Fibroblast of the aortic adventitia (primary cell): ENCODE measurements around the gene MT1F. TPM values are rescaled to one million over a fixed set of nuclear protein-coding genes. Genes with fewer than 3 reads are reported as not detected.

Experiments used
- DNase-seq: peaks from one replicate; pipeline ENCODE4 v3.0.0-alpha.2; 2010; ENCODE audit warnings: low read depth
- H3K4me3 ChIP-seq: 2 replicates; pipeline ENCODE4 v1.5.1; 2011; ENCODE audit warnings: low read depth, mild to moderate bottlenecking, control low read depth, low read length, moderate library complexity
- total RNA-seq: library from RNA; depleted of rRNA; stranded (reverse); fragments of >200 nt; gene quantifications from 2 replicates; pipeline ENCODE4 v1.2.3, GENCODE V29; 2012; ENCODE audit warnings: low replicate concordance
- TF ChIP-seq, protein P1 (sequence below): IDR thresholded peaks from 2 replicates; pipeline ENCODE4 v1.5.1; 2011; ENCODE audit warnings: mild to moderate bottlenecking, low read length, control low read depth, inconsistent platforms; ENCODE audit not compliant: insufficient read depth

Gene MT1F
- total RNA-seq, 1 donor: 0.18 TPM

DNA sequence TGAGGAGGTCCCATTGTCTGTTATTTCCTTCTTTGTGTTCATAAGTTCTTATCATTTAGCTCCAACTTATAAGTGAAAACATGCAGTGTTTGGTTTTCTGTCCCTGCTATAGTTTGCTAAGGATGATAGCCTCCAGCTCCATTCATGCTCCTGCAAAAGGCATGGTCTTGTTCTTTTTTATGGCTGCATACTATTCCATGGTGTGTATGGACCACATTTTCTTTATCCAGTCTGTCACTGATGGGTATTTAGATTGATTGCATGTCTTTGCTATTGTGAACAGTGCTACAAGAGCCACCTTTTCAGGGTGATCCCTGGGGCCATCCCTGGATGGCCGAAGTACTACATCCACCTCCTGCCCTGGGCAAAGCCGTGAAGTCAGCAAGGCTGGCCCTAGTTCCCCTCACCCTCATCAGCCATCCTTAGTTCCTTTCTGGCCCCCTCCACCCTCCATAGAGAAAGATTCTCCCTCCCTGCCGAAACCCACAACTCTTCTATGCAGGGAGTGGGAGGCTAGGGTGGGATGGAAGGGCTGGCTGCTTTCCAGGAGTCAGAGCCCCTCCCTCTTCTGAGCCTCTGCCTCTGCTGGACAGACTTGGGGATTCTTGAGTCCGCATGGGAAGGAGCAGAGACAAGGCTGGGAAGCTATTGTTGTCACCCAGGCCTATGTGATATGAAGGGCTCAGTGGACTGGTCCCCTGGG lies 32.8 kb downstream of the MT1F start:
- TF ChIP-seq, protein P1, sequence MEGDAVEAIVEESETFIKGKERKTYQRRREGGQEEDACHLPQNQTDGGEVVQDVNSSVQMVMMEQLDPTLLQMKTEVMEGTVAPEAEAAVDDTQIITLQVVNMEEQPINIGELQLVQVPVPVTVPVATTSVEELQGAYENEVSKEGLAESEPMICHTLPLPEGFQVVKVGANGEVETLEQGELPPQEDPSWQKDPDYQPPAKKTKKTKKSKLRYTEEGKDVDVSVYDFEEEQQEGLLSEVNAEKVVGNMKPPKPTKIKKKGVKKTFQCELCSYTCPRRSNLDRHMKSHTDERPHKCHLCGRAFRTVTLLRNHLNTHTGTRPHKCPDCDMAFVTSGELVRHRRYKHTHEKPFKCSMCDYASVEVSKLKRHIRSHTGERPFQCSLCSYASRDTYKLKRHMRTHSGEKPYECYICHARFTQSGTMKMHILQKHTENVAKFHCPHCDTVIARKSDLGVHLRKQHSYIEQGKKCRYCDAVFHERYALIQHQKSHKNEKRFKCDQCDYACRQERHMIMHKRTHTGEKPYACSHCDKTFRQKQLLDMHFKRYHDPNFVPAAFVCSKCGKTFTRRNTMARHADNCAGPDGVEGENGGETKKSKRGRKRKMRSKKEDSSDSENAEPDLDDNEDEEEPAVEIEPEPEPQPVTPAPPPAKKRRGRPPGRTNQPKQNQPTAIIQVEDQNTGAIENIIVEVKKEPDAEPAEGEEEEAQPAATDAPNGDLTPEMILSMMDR: no peak
- H3K4me3 ChIP-seq: no peak overlapping the region
- no peak for DNase-seq

DNA sequence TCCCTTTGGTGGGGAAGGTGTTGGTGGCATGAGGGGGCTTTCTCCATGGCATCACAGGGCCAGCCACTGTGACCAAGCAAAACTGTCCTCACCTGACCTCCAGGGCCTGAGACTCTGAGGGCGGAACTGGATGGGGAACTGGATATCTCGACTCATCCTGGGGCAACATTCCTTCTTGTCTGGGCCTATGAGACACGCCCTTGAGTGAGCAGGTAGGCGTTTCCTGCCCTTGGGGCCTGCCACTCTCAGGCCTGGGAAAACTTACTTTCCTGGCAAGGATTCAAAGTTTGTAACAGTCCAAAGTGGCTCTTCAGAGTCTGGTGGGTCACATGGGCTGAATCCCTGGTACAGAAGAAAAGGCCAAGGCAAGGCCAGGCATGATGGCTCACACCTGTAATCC lies 34.1 kb downstream of the MT1F start:
- TF ChIP-seq, protein P1: no peak
- no peak overlapping the region for H3K4me3 ChIP-seq
- DNase-seq: peak; percentile 22

DNA sequence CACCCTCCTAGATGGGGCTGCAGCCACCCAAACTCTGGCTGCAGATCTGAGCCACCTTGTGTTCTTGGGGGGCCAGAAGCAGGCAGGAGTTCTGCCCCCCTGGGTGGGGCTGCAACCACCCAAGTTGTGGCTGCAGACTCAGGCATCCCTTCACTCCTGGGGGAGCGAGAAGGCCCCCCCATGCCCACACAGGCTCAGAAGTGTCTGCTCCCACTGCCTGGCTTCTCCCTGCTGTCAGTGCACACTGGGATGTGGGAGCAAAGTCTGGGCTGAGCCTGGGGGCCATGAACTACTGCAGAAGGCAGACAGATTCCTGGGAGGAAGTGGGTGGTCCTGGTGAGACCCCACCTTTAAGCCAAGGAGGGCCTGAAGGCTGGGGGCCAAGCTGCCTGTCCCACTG lies 37.5 kb downstream of the MT1F start:
- H3K4me3 ChIP-seq: no peak overlapping the region
- TF ChIP-seq, protein P1: no peak
- no peak for DNase-seq

DNA sequence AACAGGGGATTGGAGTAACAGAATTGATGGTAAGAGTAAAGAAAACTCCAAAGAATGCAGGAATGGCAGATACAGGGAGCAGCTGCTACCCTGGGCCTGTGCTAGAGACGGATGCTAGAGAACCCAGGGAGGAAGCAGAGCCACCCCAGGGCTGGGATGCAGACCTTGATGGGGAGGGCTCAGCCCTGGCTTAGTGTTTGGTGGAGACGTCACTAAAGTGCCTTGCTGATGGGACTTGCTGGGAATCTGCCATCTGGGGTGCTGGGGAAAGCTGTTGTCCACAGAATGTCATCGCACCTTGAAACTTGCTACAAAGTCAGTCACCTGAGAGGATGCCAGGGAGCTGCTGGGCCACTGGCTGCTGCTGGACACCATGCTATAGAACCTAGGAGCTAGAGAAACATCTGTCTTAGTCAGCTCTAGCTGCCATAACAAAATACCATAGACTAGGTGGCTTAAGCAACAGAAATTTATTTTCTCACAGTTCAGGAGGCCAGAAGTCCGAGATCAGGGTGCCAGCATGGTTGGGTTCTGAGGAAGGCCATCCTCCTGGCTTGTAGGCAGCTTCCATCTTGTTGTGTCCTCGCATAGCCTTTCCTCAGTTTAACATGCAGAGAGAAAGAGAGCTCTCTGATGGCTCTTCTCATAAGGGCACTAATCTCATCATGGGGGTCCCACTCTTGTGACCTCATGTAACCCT lies 39.8 kb downstream of the MT1F start:
- no peak overlapping the region for H3K4me3 ChIP-seq
- TF ChIP-seq, protein P1: no peak
- no peak for DNase-seq

DNA sequence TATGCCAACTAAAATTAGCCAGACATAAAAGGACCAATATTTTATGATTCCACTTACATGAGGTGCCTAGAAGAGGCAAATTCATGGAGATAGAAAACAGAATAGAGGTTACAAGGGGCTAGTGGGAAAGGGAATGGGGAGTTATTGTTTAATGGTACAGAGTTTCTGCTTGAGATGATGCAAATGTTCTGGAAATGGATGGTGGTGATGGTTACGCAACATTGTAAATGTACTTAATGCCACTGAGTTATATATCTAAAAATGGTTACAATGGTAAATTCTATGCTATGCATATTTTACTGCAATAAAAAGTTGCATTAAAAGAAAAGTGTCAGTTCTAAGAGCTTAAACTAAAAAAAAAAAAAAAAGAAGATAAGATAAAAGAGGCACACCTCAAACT lies 42.4 kb downstream of the MT1F start:
- DNase-seq: no peak
- TF ChIP-seq, protein P1: no peak

DNA sequence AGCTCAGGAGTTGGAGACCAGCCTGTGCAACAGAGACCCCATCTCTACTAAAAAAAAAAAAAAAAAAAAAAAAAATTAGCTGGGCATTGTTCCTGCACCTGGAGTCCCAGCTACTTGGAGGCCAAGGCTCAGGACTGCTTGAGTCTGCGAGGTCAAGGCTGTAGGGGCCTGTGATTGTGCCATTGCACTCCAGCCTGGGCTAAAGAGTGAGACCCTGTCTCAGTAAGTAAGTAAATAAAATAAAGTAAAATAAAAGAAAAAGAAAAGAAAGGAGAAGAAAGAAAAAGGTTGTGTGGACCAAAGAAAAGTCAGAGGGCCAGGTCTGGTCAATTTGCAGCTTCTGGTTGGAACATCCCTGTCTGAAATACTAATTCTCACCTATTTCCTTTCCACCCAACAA lies 42.9 kb downstream of the MT1F start:
- no peak for DNase-seq
- TF ChIP-seq, protein P1: no peak

More for the DNA sequence above, 42.4 kb downstream of the MT1F start:
- H3K4me3 ChIP-seq: no peak overlapping the region

DNA sequence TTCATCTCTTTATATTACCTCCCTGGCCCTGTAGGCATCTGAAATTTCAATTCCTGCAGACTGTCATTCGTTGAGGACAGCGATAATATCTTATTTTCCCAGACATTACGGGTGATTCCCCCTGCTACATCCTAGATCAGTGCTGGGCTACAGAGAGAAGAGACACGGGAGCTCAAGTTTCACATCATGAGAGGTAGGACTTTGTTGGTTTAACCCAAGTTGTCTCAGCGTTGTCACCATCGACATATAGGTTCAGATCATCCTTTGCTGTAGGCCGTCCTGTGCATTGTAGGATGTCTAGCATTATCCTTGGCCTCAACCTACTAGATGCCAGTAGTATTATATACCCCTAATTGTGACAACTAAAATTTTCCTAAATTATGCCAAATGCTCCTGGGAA lies 43.8 kb downstream of the MT1F start:
- TF ChIP-seq, protein P1: no peak
- DNase-seq: no peak
- no peak overlapping the region for H3K4me3 ChIP-seq

More for the DNA sequence above, 42.9 kb downstream of the MT1F start:
- no peak overlapping the region for H3K4me3 ChIP-seq
